Measurements from ENCODE around the gene VKORC1.

DNA sequence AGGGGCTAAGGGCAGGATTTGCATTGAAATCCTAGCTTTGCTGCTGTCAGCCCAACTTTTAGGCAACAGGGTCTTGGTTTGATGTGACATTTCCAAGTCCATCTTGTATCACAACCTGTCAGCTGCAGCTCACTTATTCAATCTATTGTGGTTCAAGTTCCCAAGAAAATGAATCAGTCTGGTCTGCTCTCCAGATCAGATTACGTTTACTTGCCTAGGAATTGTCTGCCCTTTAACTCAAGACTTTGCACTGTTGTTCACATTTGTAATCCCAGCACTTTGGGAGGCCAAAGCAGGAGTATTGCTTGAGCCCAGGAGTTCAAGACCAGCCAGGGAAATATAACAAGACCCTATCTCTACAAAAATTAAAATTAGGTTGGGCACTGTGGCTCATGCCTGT, 51.2 kb downstream of the VKORC1 start:
- TF ChIP-seq, protein P1, sequence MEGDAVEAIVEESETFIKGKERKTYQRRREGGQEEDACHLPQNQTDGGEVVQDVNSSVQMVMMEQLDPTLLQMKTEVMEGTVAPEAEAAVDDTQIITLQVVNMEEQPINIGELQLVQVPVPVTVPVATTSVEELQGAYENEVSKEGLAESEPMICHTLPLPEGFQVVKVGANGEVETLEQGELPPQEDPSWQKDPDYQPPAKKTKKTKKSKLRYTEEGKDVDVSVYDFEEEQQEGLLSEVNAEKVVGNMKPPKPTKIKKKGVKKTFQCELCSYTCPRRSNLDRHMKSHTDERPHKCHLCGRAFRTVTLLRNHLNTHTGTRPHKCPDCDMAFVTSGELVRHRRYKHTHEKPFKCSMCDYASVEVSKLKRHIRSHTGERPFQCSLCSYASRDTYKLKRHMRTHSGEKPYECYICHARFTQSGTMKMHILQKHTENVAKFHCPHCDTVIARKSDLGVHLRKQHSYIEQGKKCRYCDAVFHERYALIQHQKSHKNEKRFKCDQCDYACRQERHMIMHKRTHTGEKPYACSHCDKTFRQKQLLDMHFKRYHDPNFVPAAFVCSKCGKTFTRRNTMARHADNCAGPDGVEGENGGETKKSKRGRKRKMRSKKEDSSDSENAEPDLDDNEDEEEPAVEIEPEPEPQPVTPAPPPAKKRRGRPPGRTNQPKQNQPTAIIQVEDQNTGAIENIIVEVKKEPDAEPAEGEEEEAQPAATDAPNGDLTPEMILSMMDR (IDR thresholded peaks at IDR 0.05; ENCODE audit: insufficient read depth, low read length, poor library complexity, severe bottlenecking) = no peak
- no peak for TF ChIP-seq EZH2phosphoT487 (conservative IDR thresholded peaks at IDR 0.05; ENCODE audit: low read length)

Measured in SU-DHL-6 (cell line).